ENCODE measurements around the gene CSNK1E.

CSNK1E gene

GRCh38 chr22:38294193-38294592 lies 23.0 kb downstream of the CSNK1E start:
- peaks cover 22 to 26% of the 10 kb centered on the region in 2 experiments for H3K4me1 ChIP-seq (ENCODE audit: control insufficient read depth in 1 of 2, insufficient read depth in 1 of 2, low read depth in 1 of 2, low read length in 1 of 2)
- no peak overlapping the region for H3K27ac ChIP-seq
- H3K4me3 ChIP-seq (ENCODE audit: low read depth in 1 of 2, low read length in 1 of 2), result no peak overlapping the region
- no peaks in the 10 kb centered on the region for H3K9me3 ChIP-seq
- H3K27me3 ChIP-seq, result no peaks in the 10 kb centered on the region
- peaks cover 34% of the 10 kb centered on the region for H3K36me3 ChIP-seq
- TF ChIP-seq CTCF (IDR thresholded peaks at IDR 0.05), result no peak

GRCh38 chr22:38292694-38293093 lies 24.5 kb downstream of the CSNK1E start:
- Histone ChIP-seq H3K27me3 (no peaks in the 10 kb centered on the region), H3K9me3 (no peaks in the 10 kb centered on the region), H3K36me3 (peaks cover 19% of the 10 kb centered on the region), H3K4me3 (ENCODE audit: low read depth in 1 of 2, low read length in 1 of 2) (no peak overlapping the region), H3K27ac (peak overlapping the region; percentile 45), H3K4me1 (ENCODE audit: control insufficient read depth in 1 of 2, insufficient read depth in 1 of 2, low read depth in 1 of 2, low read length in 1 of 2) (peaks cover 22 to 26% of the 10 kb centered on the region in 2 experiments)
- no peak for TF ChIP-seq CTCF (IDR thresholded peaks at IDR 0.05)

- Histone ChIP-seq H3K4me1 (ENCODE audit: control insufficient read depth in 1 of 2, insufficient read depth in 1 of 2, low read depth in 1 of 2, low read length in 1 of 2) (peaks cover 22 to 26% of the 10 kb centered on the region in 2 experiments), H3K27ac (no peak overlapping the region), H3K27me3 (no peaks in the 10 kb centered on the region), H3K9me3 (no peaks in the 10 kb centered on the region), H3K4me3 (ENCODE audit: low read depth in 1 of 2, low read length in 1 of 2) (no peak overlapping the region), H3K36me3 (peaks cover 10% of the 10 kb centered on the region)
- no peak for TF ChIP-seq CTCF (IDR thresholded peaks at IDR 0.05)
These were observed 25.9 kb downstream of the CSNK1E start for GRCh38 chr22:38291201-38291777.

- Histone ChIP-seq H3K4me1 (ENCODE audit: control insufficient read depth in 1 of 2, insufficient read depth in 1 of 2, low read depth in 1 of 2, low read length in 1 of 2) (peaks cover 22 to 26% of the 10 kb centered on the region in 2 experiments), H3K4me3 (ENCODE audit: low read depth in 1 of 2, low read length in 1 of 2) (no peak overlapping the region), H3K27ac (peak overlapping the region; percentile 84), H3K36me3 (peaks cover 10% of the 10 kb centered on the region), H3K27me3 (no peaks in the 10 kb centered on the region), H3K9me3 (no peaks in the 10 kb centered on the region)
- no peak for TF ChIP-seq CTCF (IDR thresholded peaks at IDR 0.05)
These were observed 26.9 kb downstream of the CSNK1E start for GRCh38 chr22:38290347-38290746.

- peak overlapping the region; percentile 84 for H3K27ac ChIP-seq
- TF ChIP-seq CTCF (IDR thresholded peaks at IDR 0.05), result no peak
- no peaks in the 10 kb centered on the region for H3K27me3 ChIP-seq
- no peaks in the 10 kb centered on the region for H3K9me3 ChIP-seq
- no peak overlapping the region for H3K4me3 ChIP-seq (ENCODE audit: low read depth in 1 of 2, low read length in 1 of 2)
- H3K36me3 ChIP-seq, result peaks cover 10% of the 10 kb centered on the region
- peaks cover 22 to 26% of the 10 kb centered on the region in 2 experiments for H3K4me1 ChIP-seq (ENCODE audit: control insufficient read depth in 1 of 2, insufficient read depth in 1 of 2, low read depth in 1 of 2, low read length in 1 of 2)
These were observed 27.6 kb downstream of the CSNK1E start for GRCh38 chr22:38289583-38290082.

All from neutrophil (primary cell).